Fibroblast of the aortic adventitia (primary cell): Measurements from ENCODE around the gene CAMK2B. TPM values are rescaled to one million over a fixed set of nuclear protein-coding genes. Genes with fewer than 3 reads are reported as not detected.

Source experiments
- DNase-seq: peaks from one replicate; pipeline ENCODE4 v3.0.0-alpha.2; 2010; ENCODE audit warnings: low read depth
- H3K4me3 ChIP-seq: 2 replicates; pipeline ENCODE4 v1.5.1; 2011; ENCODE audit warnings: low read depth, mild to moderate bottlenecking, control low read depth, low read length, moderate library complexity
- CTCF ChIP-seq: IDR thresholded peaks from 2 replicates; pipeline ENCODE4 v1.5.1; 2011; ENCODE audit warnings: mild to moderate bottlenecking, low read length, control low read depth, inconsistent platforms; ENCODE audit not compliant: insufficient read depth
- total RNA-seq: library from RNA; depleted of rRNA; stranded (reverse); fragments of >200 nt; gene quantifications from 2 replicates; pipeline ENCODE4 v1.2.3, GENCODE V29; 2012; ENCODE audit warnings: low replicate concordance

Gene CAMK2B
- total RNA-seq, 1 donor: 6.4 TPM

GRCh38 chr7:44235582-44236332 lies 89.6 kb downstream of the CAMK2B start:
- no peak overlapping the region for H3K4me3 ChIP-seq
- DNase-seq: no peak
- TF ChIP-seq CTCF: no peak

- no peak for DNase-seq
- no peak for TF ChIP-seq CTCF
- no peak overlapping the region for H3K4me3 ChIP-seq
Measured at GRCh38 chr7:44235066-44235465, 90.3 kb downstream of the CAMK2B start.

GRCh38 chr7:44232901-44233715 lies 92.3 kb downstream of the CAMK2B start:
- DNase-seq: no peak
- TF ChIP-seq CTCF: no peak
- H3K4me3 ChIP-seq: no peak overlapping the region

- no peak for DNase-seq
- TF ChIP-seq CTCF: no peak
- H3K4me3 ChIP-seq: no peak overlapping the region
Measured at GRCh38 chr7:44232396-44232795, 93.0 kb downstream of the CAMK2B start.

- DNase-seq: no peak
- TF ChIP-seq CTCF: no peak
- H3K4me3 ChIP-seq: no peak overlapping the region
Measured at GRCh38 chr7:44231088-44231487, 94.3 kb downstream of the CAMK2B start.

- no peak overlapping the region for H3K4me3 ChIP-seq
- DNase-seq: no peak
- no peak for TF ChIP-seq CTCF
Measured at GRCh38 chr7:44230286-44230685, 95.1 kb downstream of the CAMK2B start.
